H9 (cell line): Measurements from ENCODE around the gene KANSL3. TPM values are rescaled to one million over a fixed set of nuclear protein-coding genes. Genes with fewer than 3 reads are reported as not detected.

Experiments used
- DNase-seq: peaks from one replicate; pipeline ENCODE4 v3.0.0-alpha.2; 2017
- H2AFZ ChIP-seq: one replicate; pipeline ENCODE4 v1.6.1; 2013; ENCODE audit warnings: mild to moderate bottlenecking, low read length, control low read depth, moderate library complexity
- H2AK5ac ChIP-seq: 2 replicates; pipeline ENCODE4 v1.6.1; 2013; ENCODE audit warnings: low read length, control low read depth, mixed read lengths; ENCODE audit not compliant: insufficient read length
- H2BK120ac ChIP-seq: one replicate; pipeline ENCODE4 v1.6.1; 2013; ENCODE audit warnings: low read depth, mild to moderate bottlenecking, low read length, control low read depth, inconsistent platforms; ENCODE audit not compliant: poor library complexity, severe bottlenecking
- H2BK12ac ChIP-seq: 2 replicates; pipeline ENCODE4 v1.6.1; 2013; ENCODE audit warnings: low read length, control low read depth, mixed read lengths, low read depth; ENCODE audit not compliant: insufficient read length
- H2BK15ac ChIP-seq: 2 replicates; pipeline ENCODE4 v1.6.1; 2013; ENCODE audit warnings: low read depth, low read length, control low read depth
- H2BK20ac ChIP-seq: one replicate; pipeline ENCODE4 v1.6.1; 2013; ENCODE audit warnings: low read depth, mild to moderate bottlenecking, low read length, control low read depth, inconsistent platforms; ENCODE audit not compliant: poor library complexity, severe bottlenecking
- H2BK5ac ChIP-seq: 2 replicates; pipeline ENCODE4 v1.6.1; 2013; ENCODE audit warnings: low read length, control low read depth, mixed read lengths; ENCODE audit not compliant: insufficient read length
- H3K14ac ChIP-seq: 2 replicates; pipeline ENCODE4 v1.6.1; 2013; ENCODE audit warnings: low read length, control low read depth; ENCODE audit not compliant: insufficient read depth
- H3K18ac ChIP-seq: 2 replicates; pipeline ENCODE4 v1.6.1; 2013; ENCODE audit warnings: low read depth, mild to moderate bottlenecking, mixed read lengths, low read length, control low read depth; ENCODE audit not compliant: insufficient read length
- H3K23ac ChIP-seq: 2 replicates; pipeline ENCODE4 v1.6.1; 2013; ENCODE audit warnings: low read length, control low read depth, mixed read lengths, low read depth; ENCODE audit not compliant: insufficient read length
- H3K23me2 ChIP-seq: 2 replicates; pipeline ENCODE4 v1.6.1; 2013; ENCODE audit warnings: low read depth, mild to moderate bottlenecking, mixed read lengths, low read length, control low read depth; ENCODE audit not compliant: insufficient read length, poor library complexity, severe bottlenecking
- H3K27ac ChIP-seq: 2 replicates; pipeline ENCODE4 v1.5.1; 2013; ENCODE audit warnings: low read length, control low read depth, mixed read lengths, low read depth; ENCODE audit not compliant: insufficient read length
- H3K27me3 ChIP-seq: 2 replicates; pipeline ENCODE4 v1.6.1; 2013; ENCODE audit warnings: low read length, control low read depth, inconsistent platforms; ENCODE audit not compliant: insufficient read depth
- H3K4ac ChIP-seq: 2 replicates; pipeline ENCODE4 v1.6.1; 2013; ENCODE audit warnings: low read depth, mild to moderate bottlenecking, control low read depth, inconsistent platforms, low read length, moderate library complexity
- H3K4me1 ChIP-seq: 2 replicates; pipeline ENCODE4 v1.6.1; 2013; ENCODE audit warnings: low read length, control low read depth, inconsistent platforms; ENCODE audit not compliant: insufficient read depth
- H3K4me2 ChIP-seq: 2 replicates; pipeline ENCODE4 v1.6.1; 2013; ENCODE audit warnings: low read length, control low read depth, mixed read lengths; ENCODE audit not compliant: insufficient read length, insufficient read depth
- H3K56ac ChIP-seq: 2 replicates; pipeline ENCODE4 v1.6.1; 2013; ENCODE audit warnings: low read depth, mild to moderate bottlenecking, mixed read lengths, low read length, control low read depth; ENCODE audit not compliant: insufficient read length
- H3K79me1 ChIP-seq: 2 replicates; pipeline ENCODE4 v1.6.1; 2013; ENCODE audit warnings: low read depth, mild to moderate bottlenecking, moderate library complexity, low read length, control low read depth, inconsistent platforms; ENCODE audit not compliant: insufficient read depth, poor library complexity, severe bottlenecking
- H3K79me2 ChIP-seq: 2 replicates; pipeline ENCODE4 v1.6.1; 2013; ENCODE audit warnings: low read length, control low read depth, inconsistent platforms; ENCODE audit not compliant: insufficient read depth
- H3K9ac ChIP-seq: 2 replicates; pipeline ENCODE4 v1.6.1; 2013; ENCODE audit warnings: low read length, control low read depth, mixed read lengths; ENCODE audit not compliant: insufficient read length; ENCODE audit errors: extremely low read depth
- H3K9me3 ChIP-seq: one replicate; pipeline ENCODE4 v1.6.1; 2013; ENCODE audit warnings: low read depth, low read length, inconsistent platforms; ENCODE audit not compliant: control insufficient read depth
- H3T11ph ChIP-seq: one replicate; pipeline ENCODE4 v1.6.1; 2013; ENCODE audit warnings: mild to moderate bottlenecking, low read length, control low read depth, inconsistent platforms
- H4K20me1 ChIP-seq: one replicate; pipeline ENCODE4 v1.6.1; 2013; ENCODE audit not compliant: control insufficient read depth, insufficient read length, insufficient read depth
- H4K5ac ChIP-seq: 2 replicates; pipeline ENCODE4 v1.6.1; 2013; ENCODE audit warnings: low read depth, mild to moderate bottlenecking, mixed read lengths, low read length, control low read depth; ENCODE audit not compliant: insufficient read length
- H4K8ac ChIP-seq: replicated peaks from 2 replicates; pipeline ENCODE4 v1.6.1; 2013; ENCODE audit warnings: low read length, control low read depth, mixed read lengths, low read depth; ENCODE audit not compliant: insufficient read length
- H4K91ac ChIP-seq: 2 replicates; pipeline ENCODE4 v1.6.1; 2013; ENCODE audit warnings: low read depth, mild to moderate bottlenecking, moderate library complexity, mixed read lengths, low read length, control low read depth; ENCODE audit not compliant: insufficient read length
- H3K27ac Mint-ChIP-seq, 3 experiments: 2 replicates in 2 of 3; 3 replicates in 1 of 3; pipeline ENCODE4 v1.8.0; 2020 to 2021; ENCODE audit warnings: mixed read lengths in 3 of 3, mild to moderate bottlenecking in 1 of 3, moderate library complexity in 1 of 3
- H3K27me3 Mint-ChIP-seq: 2 replicates; pipeline ENCODE4 v1.8.0; 2021; ENCODE audit warnings: low read depth, mild to moderate bottlenecking, moderate library complexity, mixed read lengths
- H3K36me3 Mint-ChIP-seq, 3 experiments: 2 replicates in 2 of 3; 3 replicates in 1 of 3; pipeline ENCODE4 v1.8.0; 2020 to 2021; ENCODE audit warnings: low read depth in 3 of 3, mixed read lengths in 3 of 3; ENCODE audit not compliant: insufficient read depth in 1 of 3
- H3K4me1 Mint-ChIP-seq, 2 experiments: 2 replicates each; pipeline ENCODE4 v1.8.0; 2020; ENCODE audit warnings: mixed read lengths in 2 of 2
- H3K4me3 Mint-ChIP-seq, 2 experiments: 2 replicates in 1 of 2; 3 replicates in 1 of 2; pipeline ENCODE4 v1.8.0; 2020 to 2021; ENCODE audit warnings: mild to moderate bottlenecking in 2 of 2, mixed read lengths in 2 of 2, moderate library complexity in 1 of 2
- H3K9me3 Mint-ChIP-seq, 2 experiments: 2 replicates in 1 of 2; 3 replicates in 1 of 2; pipeline ENCODE4 v1.8.0; 2020; ENCODE audit warnings: mild to moderate bottlenecking in 2 of 2, mixed read lengths in 2 of 2, moderate library complexity in 1 of 2
- CTCF ChIP-seq: fragments of 200-600 bp; sonication (generic); conservative IDR thresholded peaks from 3 replicates; pipeline ENCODE4 v1.8.0; 2021; ENCODE audit warnings: antibody characterized with exemption, mild to moderate bottlenecking
- WGBS: extraction: QIAGEN DNeasy Blood & Tissue Kit; methylation state at CpG from one replicate; pipeline ENCODE4 v1.1.7; 2013; ENCODE audit warnings: missing lambda C conversion rate, low lambda C conversion rate, mixed read lengths; ENCODE audit not compliant: insufficient read length; ENCODE audit errors: extremely low coverage; 5-methylcytosine and 5-hydroxymethylcytosine counted together
- total RNA-seq: library from RNA; stranded (reverse); gene quantifications from 2 replicates; pipeline ENCODE4 v1.2.1, GENCODE V29; 2021

The KANSL3 gene
- total RNA-seq, 1 experiment from 2014 or later = 35.7 TPM

- H3K18ac ChIP-seq = no peak overlapping the region
- H2AK5ac ChIP-seq = no peak overlapping the region
- H3K14ac ChIP-seq = no peak overlapping the region
- H3K56ac ChIP-seq = no peak overlapping the region
- DNase-seq = no peak
- H2BK20ac ChIP-seq = no peak overlapping the region
- no peaks in the 10 kb centered on the region for H3K27me3 ChIP-seq
- H4K8ac ChIP-seq = no peak overlapping the region
- no peaks in the 10 kb centered on the region for H4K20me1 ChIP-seq
- H3K27ac Mint-ChIP-seq = no peak overlapping the region
- no peaks in the 10 kb centered on the region for H3K9me3 Mint-ChIP-seq
- no peaks in the 10 kb centered on the region for H3K23me2 ChIP-seq
- no peak overlapping the region for H2BK15ac ChIP-seq
- H3K4me1 Mint-ChIP-seq = peaks cover 8 to 11% of the 10 kb centered on the region in 2 experiments
- no peak overlapping the region for H3K9ac ChIP-seq
- no peak overlapping the region for H3K4me3 Mint-ChIP-seq
- no peak overlapping the region for H3T11ph ChIP-seq
- WGBS = no CpG with 5 or more reads among the region's 4 CpGs
- no peaks in the 10 kb centered on the region for H3K9me3 ChIP-seq
- H3K4me1 ChIP-seq = no peaks in the 10 kb centered on the region
- H2BK12ac ChIP-seq = no peak overlapping the region
- TF ChIP-seq CTCF = no peak
- no peak overlapping the region for H3K4ac ChIP-seq
- no peaks in the 10 kb centered on the region for H3K27me3 Mint-ChIP-seq
- H4K91ac ChIP-seq = no peak overlapping the region
- no peak overlapping the region for H2AFZ ChIP-seq
- no peaks in the 10 kb centered on the region for H3K79me2 ChIP-seq
- H3K23ac ChIP-seq = no peak overlapping the region
- H3K36me3 Mint-ChIP-seq = no peaks in the 10 kb centered on the region; a peak in 1 of 7 replicates
- no peak overlapping the region for H3K27ac ChIP-seq
- no peak overlapping the region for H3K4me2 ChIP-seq
- H2BK120ac ChIP-seq = no peak overlapping the region
- no peaks in the 10 kb centered on the region for H3K79me1 ChIP-seq
- no peak overlapping the region for H2BK5ac ChIP-seq
- H4K5ac ChIP-seq = no peak overlapping the region
These were observed 54.1 kb downstream of the KANSL3 start for GRCh38 chr2:96584017-96584416.
